Measurements from ENCODE around the gene ARID1B. TPM values are rescaled to one million over a fixed set of nuclear protein-coding genes. Genes with fewer than 3 reads are reported as not detected.

ARID1B gene
- total and polyA plus RNA-seq, 2 of the 13 experiments (the other 11 are each of a cell fraction or from before 2014, with no cell fraction given): 20.1 to 32.6 TPM

DNA sequence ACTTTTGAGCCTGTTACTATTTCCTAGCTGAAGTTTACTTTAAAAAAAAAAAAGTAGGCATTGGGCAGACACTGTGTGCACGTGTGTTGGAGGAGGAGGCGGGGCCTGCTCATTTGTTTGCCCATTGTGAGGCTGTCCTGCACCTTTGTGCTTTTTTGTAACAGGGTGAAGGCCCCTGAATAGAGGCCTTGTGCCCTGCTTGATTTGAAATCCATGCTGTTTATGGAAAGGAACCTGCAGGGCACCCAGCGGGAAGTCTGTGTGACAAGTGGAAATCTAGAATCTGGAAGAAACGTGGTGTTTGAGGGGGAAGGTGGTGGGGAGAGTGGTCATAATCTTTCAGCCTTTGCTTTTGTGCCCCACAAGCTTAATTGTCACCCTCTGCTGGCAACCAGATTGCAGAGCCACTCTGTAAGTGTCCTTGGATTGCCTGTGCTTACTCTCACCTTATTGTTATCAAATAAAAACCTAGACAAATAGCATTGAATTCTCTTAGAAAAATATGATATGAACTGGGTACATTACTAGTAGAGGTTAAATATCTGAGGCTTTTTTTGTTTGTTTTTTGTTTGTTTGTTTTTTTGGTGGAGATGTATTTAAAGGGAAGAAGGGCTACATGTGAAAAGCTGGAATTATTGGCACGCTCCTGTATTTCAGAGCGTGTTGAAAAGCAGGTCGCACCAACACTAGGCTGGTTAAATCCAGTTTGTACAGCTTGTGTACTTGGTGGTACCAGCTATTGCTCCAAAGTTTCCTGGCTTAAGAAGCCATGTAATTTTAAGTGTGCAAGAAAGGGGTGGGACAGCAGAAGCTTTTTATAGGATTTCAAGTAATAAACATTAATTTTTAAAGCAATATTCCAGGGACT is 156.3 kb downstream of the ARID1B start (continued):
- TF ChIP-seq, protein P1, sequence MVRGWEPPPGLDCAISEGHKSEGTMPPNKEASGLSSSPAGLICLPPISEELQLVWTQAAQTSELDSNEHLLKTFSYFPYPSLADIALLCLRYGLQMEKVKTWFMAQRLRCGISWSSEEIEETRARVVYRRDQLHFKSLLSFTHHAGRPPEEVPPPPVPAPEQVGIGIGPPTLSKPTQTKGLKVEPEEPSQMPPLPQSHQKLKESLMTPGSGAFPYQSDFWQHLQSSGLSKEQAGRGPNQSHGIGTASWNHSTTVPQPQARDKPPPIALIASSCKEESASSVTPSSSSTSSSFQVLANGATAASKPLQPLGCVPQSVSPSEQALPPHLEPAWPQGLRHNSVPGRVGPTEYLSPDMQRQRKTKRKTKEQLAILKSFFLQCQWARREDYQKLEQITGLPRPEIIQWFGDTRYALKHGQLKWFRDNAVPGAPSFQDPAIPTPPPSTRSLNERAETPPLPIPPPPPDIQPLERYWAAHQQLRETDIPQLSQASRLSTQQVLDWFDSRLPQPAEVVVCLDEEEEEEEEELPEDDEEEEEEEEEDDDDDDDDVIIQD (CRISPR knock-in tag; IDR thresholded peaks at IDR 0.05; ENCODE audit: low read depth): peak; percentile 71; the same call in 1 of the 2 replicates
- TF ChIP-seq ZNF263 (CRISPR knock-in tag; IDR thresholded peaks at IDR 0.05) (no peak), TBP (CRISPR knock-in tag; IDR thresholded peaks at IDR 0.05) (no peak), HMG20A (CRISPR knock-in tag; IDR thresholded peaks at IDR 0.05; ENCODE audit: borderline replicate concordance) (no peak; the same call in 1 of the 2 replicates), MXI1 (IDR thresholded peaks at IDR 0.05; ENCODE audit: borderline replicate concordance, low read depth, low read length) (peak; percentile 60; the same call in 1 of the 3 replicates), HMGA1 (CRISPR knock-in tag; conservative IDR thresholded peaks at IDR 0.05) (no peak), NFE2L2 (IDR thresholded peaks at IDR 0.05; ENCODE audit: low read length) (no peak), ZNF672 (CRISPR knock-in tag; IDR thresholded peaks at IDR 0.05) (no peak), ELF1 (CRISPR knock-in tag; IDR thresholded peaks at IDR 0.05) (no peak), FOXA3 (CRISPR knock-in tag; IDR thresholded peaks at IDR 0.05) (peak; percentile 73), ZNF749 (CRISPR knock-in tag; IDR thresholded peaks at IDR 0.05; ENCODE audit: borderline replicate concordance) (no peak), DNMT1 (CRISPR knock-in tag; IDR thresholded peaks at IDR 0.05) (no peak), RAD21 (CRISPR knock-in tag; IDR thresholded peaks at IDR 0.05) (0 out of 2 replicates have a peak, but pooled peaks have one; percentile 19), ZBTB42 (CRISPR knock-in tag; IDR thresholded peaks at IDR 0.05) (no peak), ZNF329 (CRISPR knock-in tag; IDR thresholded peaks at IDR 0.05; ENCODE audit: low read depth) (no peak), ZNF616 (CRISPR knock-in tag; IDR thresholded peaks at IDR 0.05; ENCODE audit: low read depth) (no peak)
- TF ChIP-seq, protein P2, sequence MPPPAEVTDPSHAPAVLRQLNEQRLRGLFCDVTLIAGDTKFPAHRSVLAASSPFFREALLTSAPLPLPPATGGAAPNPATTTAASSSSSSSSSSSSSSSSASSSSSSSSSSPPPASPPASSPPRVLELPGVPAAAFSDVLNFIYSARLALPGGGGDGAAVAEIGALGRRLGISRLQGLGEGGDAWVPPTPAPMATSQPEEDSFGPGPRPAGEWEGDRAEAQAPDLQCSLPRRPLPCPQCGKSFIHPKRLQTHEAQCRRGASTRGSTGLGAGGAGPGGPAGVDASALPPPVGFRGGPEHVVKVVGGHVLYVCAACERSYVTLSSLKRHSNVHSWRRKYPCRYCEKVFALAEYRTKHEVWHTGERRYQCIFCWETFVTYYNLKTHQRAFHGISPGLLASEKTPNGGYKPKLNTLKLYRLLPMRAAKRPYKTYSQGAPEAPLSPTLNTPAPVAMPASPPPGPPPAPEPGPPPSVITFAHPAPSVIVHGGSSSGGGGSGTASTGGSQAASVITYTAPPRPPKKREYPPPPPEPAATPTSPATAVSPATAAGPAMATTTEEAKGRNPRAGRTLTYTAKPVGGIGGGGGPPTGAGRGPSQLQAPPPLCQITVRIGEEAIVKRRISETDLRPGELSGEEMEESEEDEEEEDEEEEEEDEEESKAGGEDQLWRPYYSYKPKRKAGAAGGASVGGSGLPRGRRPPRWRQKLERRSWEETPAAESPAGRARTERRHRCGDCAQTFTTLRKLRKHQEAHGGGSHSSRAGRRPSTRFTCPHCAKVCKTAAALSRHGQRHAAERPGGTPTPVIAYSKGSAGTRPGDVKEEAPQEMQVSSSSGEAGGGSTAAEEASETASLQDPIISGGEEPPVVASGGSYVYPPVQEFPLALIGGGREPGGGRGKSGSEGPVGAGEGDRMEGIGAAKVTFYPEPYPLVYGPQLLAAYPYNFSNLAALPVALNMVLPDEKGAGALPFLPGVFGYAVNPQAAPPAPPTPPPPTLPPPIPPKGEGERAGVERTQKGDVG (CRISPR knock-in tag; IDR thresholded peaks at IDR 0.05; ENCODE audit: borderline replicate concordance): no peak
- TF ChIP-seq, protein P3, sequence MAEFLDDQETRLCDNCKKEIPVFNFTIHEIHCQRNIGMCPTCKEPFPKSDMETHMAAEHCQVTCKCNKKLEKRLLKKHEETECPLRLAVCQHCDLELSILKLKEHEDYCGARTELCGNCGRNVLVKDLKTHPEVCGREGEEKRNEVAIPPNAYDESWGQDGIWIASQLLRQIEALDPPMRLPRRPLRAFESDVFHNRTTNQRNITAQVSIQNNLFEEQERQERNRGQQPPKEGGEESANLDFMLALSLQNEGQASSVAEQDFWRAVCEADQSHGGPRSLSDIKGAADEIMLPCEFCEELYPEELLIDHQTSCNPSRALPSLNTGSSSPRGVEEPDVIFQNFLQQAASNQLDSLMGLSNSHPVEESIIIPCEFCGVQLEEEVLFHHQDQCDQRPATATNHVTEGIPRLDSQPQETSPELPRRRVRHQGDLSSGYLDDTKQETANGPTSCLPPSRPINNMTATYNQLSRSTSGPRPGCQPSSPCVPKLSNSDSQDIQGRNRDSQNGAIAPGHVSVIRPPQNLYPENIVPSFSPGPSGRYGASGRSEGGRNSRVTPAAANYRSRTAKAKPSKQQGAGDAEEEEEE (CRISPR knock-in tag; IDR thresholded peaks at IDR 0.05; ENCODE audit: borderline replicate concordance): no peak
- TF ChIP-seq, protein P4, sequence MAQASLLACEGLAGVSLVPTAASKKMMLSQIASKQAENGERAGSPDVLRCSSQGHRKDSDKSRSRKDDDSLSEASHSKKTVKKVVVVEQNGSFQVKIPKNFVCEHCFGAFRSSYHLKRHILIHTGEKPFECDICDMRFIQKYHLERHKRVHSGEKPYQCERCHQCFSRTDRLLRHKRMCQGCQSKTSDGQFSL (CRISPR knock-in tag; IDR thresholded peaks at IDR 0.05): no peak
- TF ChIP-seq, protein P5, sequence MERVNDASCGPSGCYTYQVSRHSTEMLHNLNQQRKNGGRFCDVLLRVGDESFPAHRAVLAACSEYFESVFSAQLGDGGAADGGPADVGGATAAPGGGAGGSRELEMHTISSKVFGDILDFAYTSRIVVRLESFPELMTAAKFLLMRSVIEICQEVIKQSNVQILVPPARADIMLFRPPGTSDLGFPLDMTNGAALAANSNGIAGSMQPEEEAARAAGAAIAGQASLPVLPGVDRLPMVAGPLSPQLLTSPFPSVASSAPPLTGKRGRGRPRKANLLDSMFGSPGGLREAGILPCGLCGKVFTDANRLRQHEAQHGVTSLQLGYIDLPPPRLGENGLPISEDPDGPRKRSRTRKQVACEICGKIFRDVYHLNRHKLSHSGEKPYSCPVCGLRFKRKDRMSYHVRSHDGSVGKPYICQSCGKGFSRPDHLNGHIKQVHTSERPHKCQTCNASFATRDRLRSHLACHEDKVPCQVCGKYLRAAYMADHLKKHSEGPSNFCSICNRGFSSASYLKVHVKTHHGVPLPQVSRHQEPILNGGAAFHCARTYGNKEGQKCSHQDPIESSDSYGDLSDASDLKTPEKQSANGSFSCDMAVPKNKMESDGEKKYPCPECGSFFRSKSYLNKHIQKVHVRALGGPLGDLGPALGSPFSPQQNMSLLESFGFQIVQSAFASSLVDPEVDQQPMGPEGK (CRISPR knock-in tag; IDR thresholded peaks at IDR 0.05): peak; percentile 46; the same call in 1 of the 2 replicates
